Tibial nerve (tissue), 4 donors: ENCODE data around the gene ATXN7L1.

Experiments used
- CTCF ChIP-seq, 5 experiments: fragments of 200-600 bp in 3 of 5; fragments of 450-650 bp in 2 of 5; sonication (generic) in 3 of 5; IDR thresholded peaks; one replicate each; pipeline ENCODE4 v1.5.1; 2016 to 2019; ENCODE audit warnings: antibody characterized with exemption in 5 of 5, mild to moderate bottlenecking in 3 of 5, moderate library complexity in 2 of 5
- EP300 ChIP-seq, 2 donors: sonication (generic); formaldehyde crosslinking; IDR thresholded peaks; one replicate each; pipeline ENCODE4 v1.6.1; 2017; ENCODE audit warnings: antibody characterized with exemption in 2 of 2, mild to moderate bottlenecking in 1 of 2
- POLR2A ChIP-seq, 2 donors: fragments of 450-650 bp; IDR thresholded peaks; one replicate each; pipeline ENCODE4 v1.6.1; 2017; ENCODE audit warnings: antibody characterized with exemption in 2 of 2, mild to moderate bottlenecking in 2 of 2, moderate library complexity in 2 of 2

- TF ChIP-seq CTCF (IDR thresholded peaks at IDR 0.05), result no peak
- no peak for TF ChIP-seq POLR2A (IDR thresholded peaks at IDR 0.05)
- no peak for TF ChIP-seq EP300 (IDR thresholded peaks at IDR 0.05)
Observed at GRCh38 chr7:105811189-105811847, 65.1 kb downstream of the ATXN7L1 start.
